Measurements from ENCODE around the gene PBRM1.

- TF ChIP-seq CTCF (IDR thresholded peaks at IDR 0.05): no peak
- no peak for TF ChIP-seq POLR2A (IDR thresholded peaks at IDR 0.05)
Measured at GRCh38 chr3:52703341-52703740, 17.6 kb upstream of the PBRM1 start.
